K562 (cell line): ENCODE measurements around the gene SEPTIN12.

Experiments
- CTBP1 ChIP-seq: fragments of 450-650 bp; IDR thresholded peaks from 2 replicates; pipeline ENCODE4 v1.6.1; 2016; ENCODE audit warnings: borderline replicate concordance
- GABPB1 ChIP-seq: sonication (generic); formaldehyde crosslinking; IDR thresholded peaks from 2 replicates; pipeline ENCODE4 v1.8.0; 2022; ENCODE audit warnings: mild to moderate bottlenecking, missing genetic modification reagents
- ZNF224 ChIP-seq: sonication (generic); formaldehyde crosslinking; IDR thresholded peaks from 2 replicates; pipeline ENCODE4 v1.8.0; 2022; ENCODE audit warnings: mild to moderate bottlenecking, missing genetic modification reagents
- ZNF431 ChIP-seq: sonication (generic); formaldehyde crosslinking; IDR thresholded peaks from 2 replicates; pipeline ENCODE4 v1.8.0; 2022; ENCODE audit warnings: mild to moderate bottlenecking, missing genetic modification reagents
- ZNF79 ChIP-seq: fragments of 250-450 bp; sonication (Bioruptor Pico); IDR thresholded peaks from 2 replicates; pipeline ENCODE4 v1.4.0; 2020; ENCODE audit warnings: low read depth, mild to moderate bottlenecking, moderate library complexity
- TF ChIP-seq, protein P1 (sequence below): fragments of 250-450 bp; sonication (Bioruptor Pico); IDR thresholded peaks from 2 replicates; pipeline ENCODE4 v1.5.0; 2022; ENCODE audit warnings: mild to moderate bottlenecking

GRCh38 chr16:4801051-4801961, 13.2 kb upstream of the SEPTIN12 start:
- TF ChIP-seq ZNF431 (CRISPR knock-in tag) = no peak
- TF ChIP-seq GABPB1 (CRISPR knock-in tag) = no peak
- no peak for TF ChIP-seq ZNF224 (CRISPR knock-in tag)
- no peak for TF ChIP-seq ZNF79 (CRISPR knock-in tag)
- no peak for TF ChIP-seq CTBP1
- TF ChIP-seq, protein P1, sequence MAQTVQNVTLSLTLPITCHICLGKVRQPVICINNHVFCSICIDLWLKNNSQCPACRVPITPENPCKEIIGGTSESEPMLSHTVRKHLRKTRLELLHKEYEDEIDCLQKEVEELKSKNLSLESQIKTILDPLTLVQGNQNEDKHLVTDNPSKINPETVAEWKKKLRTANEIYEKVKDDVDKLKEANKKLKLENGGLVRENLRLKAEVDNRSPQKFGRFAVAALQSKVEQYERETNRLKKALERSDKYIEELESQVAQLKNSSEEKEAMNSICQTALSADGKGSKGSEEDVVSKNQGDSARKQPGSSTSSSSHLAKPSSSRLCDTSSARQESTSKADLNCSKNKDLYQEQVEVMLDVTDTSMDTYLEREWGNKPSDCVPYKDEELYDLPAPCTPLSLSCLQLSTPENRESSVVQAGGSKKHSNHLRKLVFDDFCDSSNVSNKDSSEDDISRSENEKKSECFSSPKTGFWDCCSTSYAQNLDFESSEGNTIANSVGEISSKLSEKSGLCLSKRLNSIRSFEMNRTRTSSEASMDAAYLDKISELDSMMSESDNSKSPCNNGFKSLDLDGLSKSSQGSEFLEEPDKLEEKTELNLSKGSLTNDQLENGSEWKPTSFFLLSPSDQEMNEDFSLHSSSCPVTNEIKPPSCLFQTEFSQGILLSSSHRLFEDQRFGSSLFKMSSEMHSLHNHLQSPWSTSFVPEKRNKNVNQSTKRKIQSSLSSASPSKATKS (CRISPR knock-in tag) = no peak
